COLO829 (cell line): Measurements from ENCODE around the gene AKNAD1.

ENCODE experiments used
- DNase-seq: peaks from one replicate; pipeline ENCODE4 v3.0.0; 2012; ENCODE audit warnings: low spot score

Gene AKNAD1

DNA sequence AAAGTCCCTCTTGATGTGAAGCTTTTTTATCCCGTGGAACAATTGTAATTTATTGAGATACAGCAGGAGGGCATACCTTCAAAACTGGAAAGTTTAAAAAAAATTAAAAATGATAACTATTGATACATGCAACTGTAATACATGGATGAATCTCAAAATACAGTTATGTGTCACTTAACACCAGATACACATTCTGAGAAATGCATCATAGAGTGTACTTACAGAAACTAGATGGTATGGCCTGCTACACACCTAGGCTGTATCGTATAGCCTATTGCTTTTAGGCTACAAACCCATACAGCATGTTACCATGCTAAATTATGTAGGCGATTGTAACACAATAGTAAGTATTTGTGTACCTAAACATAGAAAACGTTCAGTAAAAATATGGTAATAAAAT, 7.1 kb upstream of the AKNAD1 start:
- DNase-seq = no peak

- no peak for DNase-seq
Observed at GRCh38 chr1:108862698-108863477, 6.0 kb upstream of the AKNAD1 start.

DNA sequence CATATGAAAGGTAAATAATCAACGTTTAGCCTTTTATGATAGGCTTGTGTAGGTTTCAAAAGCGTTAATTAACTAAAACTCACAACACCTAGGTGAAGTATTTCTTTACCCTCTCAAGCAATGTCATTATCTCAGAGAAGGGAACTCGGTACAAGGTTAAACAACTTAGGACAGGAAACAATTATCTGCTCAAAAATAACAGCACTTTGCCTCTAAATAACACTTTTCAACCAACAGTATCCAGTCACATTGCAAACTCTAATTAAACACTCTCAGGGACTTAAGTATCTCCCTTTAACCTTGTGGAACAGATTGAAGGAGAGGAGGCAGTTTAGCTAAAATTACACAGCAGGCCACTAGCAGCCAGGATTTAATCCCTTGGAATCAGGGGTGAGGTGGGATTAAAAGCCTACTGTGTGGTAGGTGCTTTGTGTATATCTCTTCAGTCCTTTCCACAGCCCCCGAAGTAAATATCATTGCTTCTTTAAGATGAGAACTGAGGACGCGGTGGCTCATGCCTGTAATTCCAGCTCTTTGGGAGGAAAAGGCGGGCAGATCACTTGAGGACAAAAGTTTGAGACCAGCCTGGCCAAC, 5.2 kb upstream of the AKNAD1 start:
- DNase-seq = no peak

DNA sequence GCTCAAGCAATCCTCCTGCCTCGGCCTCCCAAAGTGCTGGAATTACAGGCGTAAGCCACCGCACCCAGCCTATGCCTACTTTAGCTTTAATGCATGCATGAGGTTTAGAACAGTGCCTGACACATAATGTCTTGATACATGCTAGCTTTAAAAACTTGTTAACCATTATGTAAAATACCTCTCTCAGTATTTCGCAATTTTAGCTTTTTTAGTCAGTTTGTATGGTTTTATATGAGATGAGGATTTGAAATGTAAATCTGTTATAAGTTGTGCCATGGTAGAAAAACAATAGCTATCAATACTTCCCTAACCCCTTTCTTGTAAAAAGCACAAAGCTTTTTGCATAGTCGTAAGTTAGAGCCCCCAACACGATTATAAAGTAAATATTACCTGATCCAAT, 4.7 kb upstream of the AKNAD1 start:
- DNase-seq = no peak

DNA sequence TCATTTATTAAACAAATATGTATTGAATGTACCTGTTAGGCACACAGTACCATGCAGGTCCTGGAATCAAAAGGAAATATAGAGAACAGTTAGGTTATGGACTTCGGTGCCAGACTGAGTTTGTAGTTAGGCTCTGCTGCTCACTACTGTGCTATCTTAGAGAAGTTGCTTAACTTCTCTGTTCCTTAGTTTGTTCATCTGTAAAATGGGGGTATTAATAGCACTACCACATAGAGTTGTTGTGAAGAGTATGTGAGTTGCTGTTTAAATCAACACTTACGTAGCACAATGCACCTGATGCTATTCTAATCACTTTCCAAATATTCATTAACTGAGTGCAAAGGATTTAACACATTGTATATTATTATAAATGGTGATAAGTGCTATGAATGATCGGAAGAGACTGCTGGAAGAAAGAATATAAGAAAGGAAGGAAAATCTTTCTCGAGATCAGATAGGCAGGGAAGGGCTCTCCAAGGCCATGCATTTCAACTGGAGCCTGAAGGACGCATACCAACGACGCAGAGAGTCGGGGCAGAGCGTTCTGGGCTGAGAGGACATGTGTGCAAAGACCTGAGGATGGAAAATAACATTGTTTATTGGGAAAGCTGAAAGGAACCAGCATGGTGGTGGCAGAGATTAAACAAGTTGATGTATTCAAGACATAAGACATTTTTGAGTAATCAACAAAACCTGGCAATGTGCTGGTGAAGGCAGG, 3.5 kb upstream of the AKNAD1 start:
- no peak for DNase-seq

GRCh38 chr1:108858230-108858950, 1.5 kb upstream of the AKNAD1 start:
- no peak for DNase-seq

- no peak for DNase-seq
Observed at GRCh38 chr1:108854221-108855019, 2.5 kb downstream of the AKNAD1 start.

- no peak for DNase-seq
Observed at GRCh38 chr1:108852221-108852975, 4.5 kb downstream of the AKNAD1 start.

GRCh38 chr1:108851567-108851966, 5.3 kb downstream of the AKNAD1 start:
- no peak for DNase-seq

DNA sequence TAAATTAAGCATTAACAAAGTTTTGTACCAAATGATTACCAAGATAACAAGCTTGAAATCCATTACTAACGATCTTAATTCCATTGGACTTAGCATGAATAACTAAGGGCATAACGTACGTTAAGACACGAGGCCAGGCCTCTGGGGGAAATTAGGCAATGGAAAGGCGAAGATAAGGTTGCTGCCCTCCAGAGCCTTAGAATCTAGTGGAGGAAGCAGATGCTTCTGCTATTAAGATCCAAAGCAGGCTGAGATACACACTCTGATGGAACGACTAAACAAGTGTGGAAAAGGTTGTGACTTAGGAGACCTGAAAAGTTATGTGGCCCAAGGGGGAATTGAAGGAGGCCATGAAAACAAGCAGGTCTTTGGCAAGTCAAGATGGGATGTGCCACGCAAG, 6.0 kb downstream of the AKNAD1 start:
- DNase-seq = no peak

DNA sequence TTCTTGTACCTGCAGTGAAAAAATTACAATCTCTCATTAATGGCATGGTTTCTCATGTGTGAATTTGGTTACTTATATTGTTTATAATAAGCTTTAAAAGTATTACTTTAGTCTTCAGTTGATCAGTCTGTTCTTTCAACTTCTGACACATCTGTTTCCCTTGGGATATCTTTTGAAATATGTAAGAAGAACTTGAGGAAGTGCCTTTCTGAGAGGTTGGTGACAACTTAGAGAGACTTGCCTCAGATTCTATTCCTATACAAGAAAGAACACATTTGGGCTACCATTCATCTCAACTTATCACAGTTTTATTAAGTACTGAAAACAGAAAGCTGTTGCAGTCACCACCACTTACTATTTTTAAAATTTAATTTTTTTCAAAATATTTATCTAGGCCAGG, 8.1 kb downstream of the AKNAD1 start:
- no peak for DNase-seq

GRCh38 chr1:108847494-108847893, 9.4 kb downstream of the AKNAD1 start:
- no peak for DNase-seq

- no peak for DNase-seq
Observed at GRCh38 chr1:108845991-108846390, 10.9 kb downstream of the AKNAD1 start.

- no peak for DNase-seq
Observed at GRCh38 chr1:108845446-108845845, 11.4 kb downstream of the AKNAD1 start.

GRCh38 chr1:108843390-108844137, 13.3 kb downstream of the AKNAD1 start:
- no peak for DNase-seq

- no peak for DNase-seq
Observed at GRCh38 chr1:108842525-108843181, 14.2 kb downstream of the AKNAD1 start.

DNA sequence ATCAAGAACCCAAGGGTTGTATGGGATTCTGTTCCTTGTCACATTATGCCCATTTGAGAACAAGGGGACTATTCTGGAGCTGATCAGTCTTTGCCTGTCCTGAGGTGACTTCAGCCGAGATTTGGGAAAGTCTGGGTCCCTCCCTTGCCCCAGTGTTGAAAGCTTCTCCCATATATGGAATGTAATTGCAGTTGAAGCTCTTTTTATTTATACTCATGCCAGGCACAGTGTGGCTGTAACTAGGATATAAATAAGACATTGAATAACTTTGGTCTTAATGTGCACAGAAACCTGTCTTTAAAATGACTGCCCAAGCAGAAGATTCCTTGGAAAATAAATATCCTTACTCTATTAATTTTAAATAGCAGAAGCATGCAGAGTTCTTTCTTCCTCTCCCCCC, 15.2 kb downstream of the AKNAD1 start:
- no peak for DNase-seq

DNA sequence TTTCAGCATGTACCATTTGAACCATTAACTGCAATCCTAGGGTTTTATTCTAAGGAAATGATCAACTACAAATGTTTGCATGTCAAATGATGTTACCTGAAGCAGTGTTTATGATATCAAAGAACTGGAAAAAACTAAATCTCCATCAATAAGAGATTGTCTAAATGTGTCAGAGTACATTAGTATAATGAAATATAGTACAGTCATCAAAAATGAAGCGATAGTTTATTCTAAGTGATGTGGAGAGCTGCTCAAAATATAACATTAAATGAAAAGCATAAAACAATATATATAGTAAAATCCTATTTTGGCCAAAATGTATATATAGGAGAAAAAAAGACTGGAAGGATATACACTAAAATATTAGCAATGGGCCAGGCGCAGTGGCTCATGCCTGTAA, 24.0 kb downstream of the AKNAD1 start:
- no peak for DNase-seq

- DNase-seq = no peak
Observed at GRCh38 chr1:108831225-108831624, 25.7 kb downstream of the AKNAD1 start.
